COLO668 (cell line): ENCODE results near the gene ANXA11.
A peak's percentile ranks its signal among the peaks of the same experiment; 100 is the strongest.

ENCODE experiments used
- DNase-seq: peaks from one replicate; lab custom pipeline; 2025; ENCODE audit not compliant: unreplicated experiment; lab: John Stamatoyannopoulos, UW

Gene ANXA11

GRCh38 chr10:80166581-80167470, 38.5 kb downstream of the ANXA11 start:
- no peak for DNase-seq

GRCh38 chr10:80165173-80165572, 40.2 kb downstream of the ANXA11 start:
- DNase-seq: no peak

- DNase-seq: no peak
Observed at GRCh38 chr10:80164596-80164995, 40.7 kb downstream of the ANXA11 start.

- no peak for DNase-seq
Observed at GRCh38 chr10:80163741-80164341, 41.5 kb downstream of the ANXA11 start.

GRCh38 chr10:80161321-80162083, 43.8 kb downstream of the ANXA11 start:
- DNase-seq: peak; percentile 68

- DNase-seq: no peak
Observed at GRCh38 chr10:80160361-80161320, 44.7 kb downstream of the ANXA11 start.

GRCh38 chr10:80159166-80159873, 46.0 kb downstream of the ANXA11 start:
- no peak for DNase-seq

GRCh38 chr10:80158598-80159127, 46.7 kb downstream of the ANXA11 start:
- DNase-seq: peak; percentile 67

- DNase-seq: no peak
Observed at GRCh38 chr10:80158126-80158525, 47.2 kb downstream of the ANXA11 start.

- DNase-seq: no peak
Observed at GRCh38 chr10:80157561-80157960, 47.8 kb downstream of the ANXA11 start.

- no peak for DNase-seq
Observed at GRCh38 chr10:80156216-80156615, 49.1 kb downstream of the ANXA11 start.

GRCh38 chr10:80155696-80156215, 49.6 kb downstream of the ANXA11 start:
- DNase-seq: no peak

- no peak for DNase-seq
Observed at GRCh38 chr10:80154978-80155695, 50.2 kb downstream of the ANXA11 start.

- no peak for DNase-seq
Observed at GRCh38 chr10:80154626-80154977, 50.7 kb downstream of the ANXA11 start.

GRCh38 chr10:80153460-80153859, 51.9 kb downstream of the ANXA11 start:
- DNase-seq: no peak

- DNase-seq: no peak
Observed at GRCh38 chr10:80152820-80153219, 52.5 kb downstream of the ANXA11 start.

GRCh38 chr10:80150172-80150571, 55.2 kb downstream of the ANXA11 start:
- DNase-seq: no peak

- DNase-seq: no peak
Observed at GRCh38 chr10:80149123-80149522, 56.2 kb downstream of the ANXA11 start.
